ENCODE data around the gene KRTAP5-5.
"Not testable (repeated sequence)": the region's sequence is repeated elsewhere in the genome, so short reads cannot be mapped to it uniquely, and the experiment has no call there.

KRTAP5-5 gene

DNA sequence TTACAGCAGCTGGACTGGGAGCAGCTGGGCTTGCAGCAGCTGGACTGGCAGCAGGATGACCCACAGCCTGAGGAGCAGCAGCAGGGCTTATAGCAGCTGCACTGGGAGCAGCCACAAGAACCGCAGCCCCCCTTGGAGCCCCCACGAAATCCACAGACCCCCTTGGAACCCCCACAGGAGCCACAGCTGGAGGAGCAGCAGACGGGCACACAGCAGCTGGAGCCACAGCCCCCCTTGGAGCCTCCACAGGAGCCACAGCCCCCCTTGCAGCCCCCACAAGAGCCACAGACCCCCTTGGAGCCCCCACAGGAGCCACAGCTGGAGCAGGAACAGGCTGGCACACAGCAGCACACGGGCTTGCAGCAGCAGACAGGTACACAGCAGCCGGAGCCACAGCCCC is 21.7 kb upstream of the KRTAP5-5 start:
- DNase-seq, result not testable (repeated sequence)

DNA sequence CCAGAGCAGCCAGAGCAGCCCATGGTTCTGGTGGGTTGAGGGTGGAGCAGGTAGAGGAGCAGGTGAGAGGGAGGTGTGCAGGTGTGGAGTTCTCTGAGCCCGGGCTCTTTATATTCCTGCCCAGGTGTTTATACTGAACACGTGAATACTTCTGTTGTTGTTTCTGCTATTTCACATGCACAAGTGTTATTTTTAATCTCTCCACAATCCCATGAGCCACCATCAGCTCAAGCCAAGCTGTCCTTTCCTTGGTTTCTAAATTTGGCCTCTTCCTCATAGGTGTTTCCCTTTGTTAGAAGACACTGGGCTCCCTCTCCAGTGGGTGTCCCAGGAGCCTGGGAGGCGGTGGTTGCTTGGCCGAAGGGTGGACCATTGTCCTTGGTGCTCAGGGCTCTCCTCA is 21.2 kb upstream of the KRTAP5-5 start, which contains the start of gene KRTAP5-3:
TSS of gene KRTAP5-3 (minus strand) at position 101 of the 400 bp plus-strand sequence. CDS start at position 23, 78 bp downstream.
- no peak for DNase-seq

DNA sequence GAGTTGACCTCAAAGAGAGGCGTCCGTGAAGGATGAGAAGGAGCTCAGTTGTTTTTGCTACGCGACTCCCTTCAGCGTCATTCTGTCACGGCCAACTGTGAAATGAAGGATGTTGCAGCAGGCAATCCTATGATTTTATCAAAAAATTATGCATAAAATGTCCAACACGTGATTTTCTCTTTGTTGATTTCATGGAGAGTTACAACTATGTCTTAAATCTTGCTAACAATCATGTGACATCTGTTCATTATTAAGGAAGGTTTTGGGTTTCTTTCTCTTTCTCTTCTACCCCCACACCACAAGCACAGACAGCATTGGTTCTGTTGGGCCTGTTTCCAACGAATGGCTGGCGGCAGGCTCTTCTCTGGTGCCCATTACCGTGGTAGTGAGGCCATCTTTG is 11.3 kb upstream of the KRTAP5-5 start:
- no peak for DNase-seq

DNA sequence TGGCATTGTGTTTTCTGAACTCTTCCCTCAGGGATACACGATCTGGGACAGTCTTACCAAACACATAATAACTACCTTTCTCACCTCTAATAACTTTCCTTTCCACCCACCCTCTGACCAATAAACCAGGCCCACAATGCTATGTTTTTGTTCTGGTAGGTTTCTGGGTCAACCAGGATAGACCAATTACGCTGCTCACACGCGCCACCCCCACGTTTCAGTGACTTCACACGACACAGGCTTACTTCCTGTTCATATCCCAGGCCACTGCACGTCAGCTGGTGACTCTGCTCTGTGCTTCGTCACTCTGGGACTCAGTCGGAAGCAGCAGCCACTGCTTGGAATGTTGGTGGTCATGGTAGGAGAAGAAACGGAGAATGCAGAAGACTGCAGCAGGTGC is 10.1 kb upstream of the KRTAP5-5 start:
- no peak for DNase-seq

DNA sequence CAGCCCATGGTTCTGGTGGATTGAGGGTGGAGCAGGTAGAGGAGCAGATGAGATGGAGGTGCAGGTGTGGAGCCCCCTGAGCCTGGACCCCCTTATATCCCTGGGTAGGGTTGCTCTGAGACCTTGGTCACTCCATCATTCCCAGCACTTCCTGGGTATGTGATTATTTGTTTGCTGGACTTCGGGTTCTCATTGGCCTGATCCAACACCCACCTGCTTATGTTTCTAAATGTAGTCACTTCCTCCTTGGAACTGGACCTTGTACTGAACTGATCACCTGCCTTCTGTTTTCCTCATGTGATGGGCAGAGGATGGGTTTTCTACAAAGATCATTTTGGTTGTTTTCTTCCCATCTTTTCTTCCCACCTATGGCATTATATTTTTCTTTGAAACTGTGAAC is 7.5 kb upstream of the KRTAP5-5 start, which contains the start of gene KRTAP5-4:
TSS of gene KRTAP5-4 (minus strand) at position 53 of the 400 bp plus-strand sequence. CDS start at position 8, 45 bp downstream.
- DNase-seq, result no peak

DNA sequence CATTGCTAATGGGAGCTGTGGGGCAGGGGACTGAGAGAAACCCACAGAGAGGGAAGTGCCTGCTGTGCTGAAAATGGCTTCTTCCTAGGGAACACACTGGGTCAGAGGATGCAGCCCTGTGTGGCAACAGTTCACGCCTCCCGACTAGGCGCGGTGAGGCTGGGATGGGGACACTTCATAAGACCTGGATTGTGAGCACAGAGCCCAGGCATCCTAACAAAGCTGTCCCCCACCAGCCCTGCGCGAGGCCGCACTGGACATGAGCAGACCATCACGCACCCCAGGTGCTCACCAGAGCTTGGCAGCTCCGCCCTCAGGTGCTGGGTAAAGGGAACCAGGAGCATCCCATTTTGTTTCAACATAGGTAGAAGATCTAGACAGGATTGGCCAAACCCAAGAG is 5.9 kb upstream of the KRTAP5-5 start:
- DNase-seq, result no peak

DNA sequence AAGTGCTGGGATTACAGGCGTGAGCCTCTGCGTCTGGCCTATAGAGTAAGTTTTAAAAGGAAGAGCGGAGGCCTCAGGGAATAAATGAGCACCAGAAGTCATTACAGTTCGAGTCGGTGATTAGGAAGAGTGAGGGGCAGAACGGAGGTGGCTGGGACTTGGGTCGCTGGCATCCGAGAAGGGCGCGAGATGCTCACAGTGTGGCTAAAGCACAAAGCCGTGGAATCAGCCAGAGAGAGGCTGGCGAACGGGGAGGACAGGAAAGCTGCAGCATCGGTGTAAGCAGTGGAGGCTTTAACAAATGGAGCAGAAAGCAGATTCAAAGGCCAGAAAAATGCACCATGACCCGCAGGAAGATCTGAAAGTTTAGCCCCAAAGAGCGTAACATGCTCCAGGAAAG is 5.0 kb upstream of the KRTAP5-5 start:
- DNase-seq, result no peak

DNA sequence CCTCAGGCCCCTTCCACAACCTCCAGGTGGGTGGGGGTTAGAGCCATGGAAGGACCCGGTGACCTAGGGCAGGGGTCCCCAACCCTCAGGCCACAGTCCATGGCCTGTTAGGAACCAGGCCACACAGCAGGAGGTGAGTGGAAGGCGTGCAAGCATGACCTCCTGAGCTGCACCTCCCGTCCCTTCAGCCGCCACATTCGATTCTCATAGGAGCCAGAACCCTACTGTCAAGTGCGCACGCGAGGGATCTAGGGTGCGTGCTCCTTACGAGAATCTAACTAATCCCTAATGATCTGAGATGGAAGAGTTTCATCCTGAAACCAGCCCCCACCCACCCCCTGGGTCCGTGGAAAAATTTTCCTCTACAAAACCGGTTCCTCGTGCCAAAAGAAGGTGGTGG is 4.0 kb upstream of the KRTAP5-5 start:
- no peak for DNase-seq

DNA sequence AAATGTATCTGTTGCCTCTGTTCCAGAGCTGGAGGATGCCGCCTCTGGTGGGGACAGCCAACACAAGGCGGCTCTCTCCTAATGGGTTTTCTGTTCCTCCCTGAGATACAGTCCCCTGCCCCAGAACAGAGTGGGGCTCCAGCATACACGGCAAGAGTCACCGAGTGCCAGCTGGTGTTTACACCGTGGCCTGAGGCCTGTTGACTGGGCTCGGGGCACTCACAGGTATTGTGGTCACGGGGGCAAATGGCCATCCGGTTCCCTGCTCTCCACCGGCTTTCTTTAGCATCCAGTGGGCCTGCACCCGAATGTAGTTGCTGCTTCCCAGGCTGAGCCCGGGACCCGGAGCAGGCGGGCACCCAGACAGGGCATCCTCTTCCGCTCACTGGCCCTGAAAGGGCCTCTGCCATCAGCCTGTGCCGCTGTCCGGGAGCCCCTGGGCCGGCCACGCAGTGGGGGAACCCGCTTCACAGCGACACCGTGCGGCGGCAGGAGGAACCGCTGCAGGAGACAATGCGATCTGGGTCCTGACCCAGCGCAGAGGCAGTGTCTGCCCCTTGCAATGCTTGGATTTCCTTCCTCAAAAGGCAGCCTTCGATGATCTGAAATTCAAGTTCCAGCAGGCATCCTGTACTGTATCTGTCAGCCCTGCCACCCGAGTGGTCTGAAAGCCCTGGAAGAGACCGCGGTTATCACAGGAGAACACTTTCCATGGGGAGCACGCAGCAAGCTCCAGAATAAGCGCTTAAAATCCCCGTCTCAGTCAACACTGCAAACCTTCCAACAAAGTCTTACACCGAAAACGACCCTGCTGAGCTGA is 859 bp upstream of the KRTAP5-5 start:
- DNase-seq, result peak; percentile 36

DNA sequence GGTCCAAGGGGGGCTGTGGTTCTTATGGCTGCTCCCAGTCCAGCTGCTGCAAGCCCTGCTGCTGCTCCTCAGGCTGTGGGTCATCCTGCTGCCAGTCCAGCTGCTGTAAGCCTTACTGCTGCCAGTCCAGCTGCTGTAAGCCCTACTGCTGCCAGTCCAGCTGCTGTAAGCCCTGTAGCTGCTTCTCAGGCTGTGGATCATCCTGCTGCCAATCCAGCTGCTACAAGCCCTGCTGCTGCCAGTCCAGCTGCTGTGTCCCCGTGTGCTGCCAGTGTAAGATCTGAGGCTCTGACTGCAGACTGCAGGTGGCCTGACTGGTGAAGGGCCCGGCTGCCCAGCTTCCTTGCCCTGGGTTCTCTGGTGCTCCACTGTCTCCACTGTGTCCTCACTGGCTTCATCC is 696 bp downstream of the KRTAP5-5 start:
- DNase-seq, result no peak

DNA sequence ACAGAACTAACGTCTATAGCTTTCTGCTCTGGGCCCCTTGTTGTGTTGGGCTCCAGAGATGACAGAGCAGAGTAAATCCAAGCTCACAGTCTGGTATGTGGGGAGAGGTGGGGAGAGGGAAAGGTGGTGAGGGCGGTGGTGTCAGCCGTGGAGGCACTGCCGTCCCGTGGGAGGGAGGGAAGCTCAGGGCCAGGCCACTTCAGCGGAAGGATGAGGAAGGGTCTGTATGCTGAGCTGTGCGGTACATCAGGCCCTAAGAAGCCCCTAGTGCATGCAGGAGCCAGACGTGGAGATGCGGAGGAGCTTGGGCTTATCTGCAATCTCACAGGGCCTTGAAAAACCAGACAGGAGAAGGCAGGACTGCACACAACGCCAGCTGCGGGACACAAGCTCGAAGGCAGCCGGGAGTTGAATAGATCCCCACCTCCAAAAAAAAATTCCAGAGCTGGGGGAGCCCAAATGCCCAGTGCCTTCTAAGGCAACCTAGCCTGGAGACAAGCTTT is 1.5 kb downstream of the KRTAP5-5 start:
- DNase-seq, result no peak

DNA sequence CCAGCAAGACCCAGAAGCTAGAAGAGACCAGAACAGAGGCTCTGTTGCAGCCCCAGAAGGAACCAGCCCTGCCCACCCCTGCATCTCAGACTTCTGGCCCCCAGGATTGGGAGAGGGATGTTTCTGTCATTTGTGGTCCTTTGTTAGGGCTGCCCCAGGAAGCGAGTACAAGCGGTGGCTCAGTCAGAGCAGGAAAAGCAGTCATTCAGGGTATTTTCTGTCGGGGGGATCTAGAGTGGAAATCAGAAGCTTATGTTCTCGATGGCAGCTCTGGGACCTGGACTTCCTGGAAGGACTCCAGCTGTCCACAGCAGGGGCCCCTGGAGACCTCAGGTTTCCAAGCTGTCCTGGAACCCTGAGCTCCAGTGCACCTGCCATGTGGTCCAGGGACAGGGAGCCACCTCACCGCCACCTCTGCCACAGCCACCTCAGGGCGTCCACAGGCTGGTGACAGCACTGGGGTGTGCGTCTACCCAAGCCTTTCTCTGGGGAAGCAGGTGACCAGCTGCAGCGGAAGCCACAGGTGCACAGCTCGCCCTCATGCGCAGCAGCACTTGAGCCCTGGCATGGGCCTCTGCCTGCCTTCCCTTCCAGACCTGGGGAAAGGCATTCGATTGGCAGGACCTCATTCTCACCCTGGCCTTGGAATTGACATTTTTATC is 2.6 kb downstream of the KRTAP5-5 start:
- no peak for DNase-seq

DNA sequence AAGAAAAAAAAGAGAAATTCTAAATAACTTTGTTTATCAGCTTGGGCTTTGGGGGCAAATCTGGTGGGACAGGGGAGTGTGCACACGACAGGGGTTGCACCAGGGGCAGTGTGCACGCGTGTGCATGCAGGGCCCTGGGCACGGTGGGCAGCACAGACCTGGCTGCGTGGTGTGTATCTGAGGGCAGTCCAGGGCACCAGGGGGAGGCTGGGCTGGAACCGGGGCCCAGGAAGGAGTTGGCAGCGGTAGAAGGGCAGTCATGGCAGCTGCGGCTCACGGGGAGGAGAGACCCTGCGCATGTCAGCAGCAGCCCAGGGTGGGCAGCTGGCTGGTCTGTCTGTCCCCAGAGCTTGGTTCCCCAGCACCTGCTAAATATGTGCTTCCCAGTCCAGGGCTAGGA is 4.3 kb downstream of the KRTAP5-5 start:
- DNase-seq, result no peak

DNA sequence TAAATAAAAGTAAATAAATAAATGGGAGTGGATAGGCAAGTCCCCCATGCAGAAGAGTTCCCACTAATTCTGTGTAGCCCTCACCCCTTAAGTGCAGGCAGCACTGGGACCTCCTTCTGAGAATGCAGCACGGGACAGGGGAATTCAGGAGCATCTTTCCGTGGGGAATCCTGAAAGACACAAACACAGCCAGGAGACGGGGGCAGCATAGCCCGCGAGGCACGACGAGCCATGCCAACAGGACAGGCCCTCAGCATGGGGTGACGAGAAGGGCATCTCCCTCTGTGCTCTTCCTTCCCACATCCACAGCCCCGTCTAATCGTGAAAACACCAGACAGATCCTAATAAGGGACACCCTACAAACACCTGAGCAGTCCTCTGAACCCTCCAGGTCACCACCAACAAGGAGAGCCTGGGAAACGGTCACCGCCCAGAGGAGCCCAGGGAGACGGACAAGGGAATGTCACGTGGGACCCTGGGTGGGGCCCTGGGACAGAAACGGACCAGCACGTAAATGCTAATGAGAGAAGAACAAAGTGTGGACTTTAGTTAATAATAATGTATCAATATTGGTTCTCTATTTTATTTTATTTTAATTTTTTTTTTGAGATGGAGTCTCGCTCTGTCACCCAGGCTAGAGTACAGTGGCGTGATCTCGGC is 6.8 kb downstream of the KRTAP5-5 start:
- DNase-seq, result no peak

DNA sequence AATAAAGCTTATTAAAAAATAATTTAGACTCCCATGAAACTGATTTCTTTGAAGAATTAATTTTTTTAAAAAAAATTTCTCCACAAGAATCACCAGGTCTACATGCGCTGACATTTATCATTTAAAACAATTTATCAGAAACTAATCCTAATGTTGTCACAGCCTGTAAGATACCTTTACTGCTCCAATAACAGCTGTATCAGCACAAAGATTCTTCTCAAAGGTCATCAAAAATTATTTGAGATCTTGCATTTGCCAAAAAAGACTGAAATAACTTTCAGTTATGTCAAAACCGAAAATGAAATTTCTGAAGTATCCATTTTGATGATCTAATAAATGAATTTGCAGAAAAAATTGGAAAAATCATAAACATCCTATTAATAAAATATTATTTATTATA is 8.1 kb downstream of the KRTAP5-5 start:
- DNase-seq, result no peak

DNA sequence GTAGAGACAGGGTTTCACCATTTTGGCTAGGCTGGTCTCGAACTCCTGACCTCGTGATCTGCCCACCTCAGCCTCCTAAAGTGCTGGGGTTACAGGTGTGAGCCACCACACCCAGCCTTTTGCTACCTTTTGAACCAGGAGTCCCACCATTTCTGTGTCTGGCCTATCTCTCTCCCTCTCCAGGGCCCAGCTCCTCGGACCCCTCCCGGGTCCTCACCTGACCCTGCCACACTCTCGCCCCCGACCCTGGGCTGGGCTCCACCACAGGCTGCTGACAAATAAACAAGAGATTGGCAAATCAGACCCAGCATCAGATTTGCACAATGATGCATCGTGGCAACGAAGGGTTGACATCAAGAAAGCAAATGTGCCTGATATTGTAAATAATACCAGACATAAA is 8.8 kb downstream of the KRTAP5-5 start:
- no peak for DNase-seq

DNA sequence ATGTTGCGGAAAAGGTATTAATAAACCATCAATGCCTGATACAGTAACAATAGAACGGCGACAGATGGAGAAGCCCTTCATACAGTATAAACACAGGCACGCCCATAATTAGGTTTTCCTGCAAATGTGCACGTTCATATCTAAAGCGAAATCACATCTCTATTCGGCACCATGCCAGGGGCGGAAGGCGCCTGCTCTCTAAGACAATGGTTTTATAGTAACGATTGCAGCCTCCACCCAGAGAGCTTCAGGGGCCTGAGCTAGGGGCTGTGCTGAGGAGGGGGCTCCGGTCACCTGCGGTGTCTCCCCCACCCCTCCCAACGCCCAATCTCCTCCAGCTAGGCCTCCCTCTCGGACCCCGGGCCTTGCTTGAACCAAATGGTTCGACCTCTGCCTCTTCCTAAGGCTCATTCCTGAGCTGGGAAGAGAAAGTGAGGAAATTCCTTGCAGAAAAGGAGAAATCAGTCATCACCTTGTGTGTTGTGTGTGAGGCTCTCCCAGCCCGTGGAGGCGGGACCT is 9.6 kb downstream of the KRTAP5-5 start:
- DNase-seq, result no peak

DNA sequence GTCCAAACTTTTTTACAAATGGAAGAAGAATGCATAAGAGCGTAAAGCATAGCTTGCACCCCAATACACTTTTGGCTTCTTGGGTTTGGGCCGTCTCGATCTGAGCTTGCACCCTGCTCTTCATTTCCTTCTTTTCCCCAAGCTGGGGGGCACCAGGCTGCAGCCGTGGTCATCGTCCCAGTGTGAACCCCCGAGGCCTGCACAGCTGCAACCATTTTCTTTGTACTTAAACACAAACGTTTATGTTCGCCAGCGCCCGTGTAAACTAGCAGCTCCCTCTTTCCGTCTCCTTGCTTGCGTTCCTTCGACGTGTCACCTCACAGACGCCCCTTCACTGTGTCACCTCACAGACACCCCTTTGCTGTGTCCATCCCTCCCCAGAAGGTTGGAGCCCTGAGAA is 10.1 kb downstream of the KRTAP5-5 start:
- no peak for DNase-seq

DNA sequence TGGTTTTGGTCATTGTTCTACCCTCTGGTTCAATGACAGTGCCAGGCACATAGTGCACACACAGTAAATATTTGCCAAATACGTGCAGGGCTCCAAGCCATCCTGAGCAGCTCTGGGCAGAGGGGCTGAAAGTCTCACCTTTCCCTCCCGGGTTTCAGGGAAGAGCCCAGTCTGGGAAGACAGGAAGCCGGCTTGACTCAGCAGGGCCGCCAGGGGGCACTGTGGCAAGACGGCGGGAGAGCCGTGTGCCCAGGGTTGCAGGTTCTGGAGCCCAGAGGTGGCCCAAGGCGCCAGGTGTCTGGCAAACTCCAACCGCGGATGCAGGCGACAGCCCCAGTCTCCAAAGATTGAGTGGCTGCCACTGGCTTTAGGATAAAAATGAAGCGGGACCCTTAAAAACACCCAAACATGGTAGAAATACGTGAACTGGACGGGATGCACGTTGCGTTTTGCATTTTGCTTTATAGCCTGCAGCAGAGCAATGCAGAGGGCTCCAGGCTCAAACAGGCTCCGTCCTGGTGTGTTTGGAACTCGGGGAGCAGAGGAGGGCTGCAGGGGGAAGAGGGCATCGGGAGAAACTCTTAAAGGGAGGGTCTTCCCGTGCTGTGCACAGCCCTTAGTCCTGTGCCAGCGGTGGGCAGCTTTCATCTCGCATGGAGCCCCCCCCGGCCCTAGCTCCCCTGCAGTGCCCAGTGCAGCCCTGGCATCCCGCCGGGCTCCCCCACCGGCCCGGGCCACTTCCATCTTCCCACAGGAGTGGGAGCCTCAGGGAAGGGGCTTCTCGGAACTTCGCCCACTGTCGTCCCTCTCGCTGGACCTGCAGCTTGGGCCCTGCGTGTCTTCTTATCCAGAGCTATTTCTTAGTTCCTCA is 10.7 kb downstream of the KRTAP5-5 start:
- DNase-seq, result peak; percentile 12

DNA sequence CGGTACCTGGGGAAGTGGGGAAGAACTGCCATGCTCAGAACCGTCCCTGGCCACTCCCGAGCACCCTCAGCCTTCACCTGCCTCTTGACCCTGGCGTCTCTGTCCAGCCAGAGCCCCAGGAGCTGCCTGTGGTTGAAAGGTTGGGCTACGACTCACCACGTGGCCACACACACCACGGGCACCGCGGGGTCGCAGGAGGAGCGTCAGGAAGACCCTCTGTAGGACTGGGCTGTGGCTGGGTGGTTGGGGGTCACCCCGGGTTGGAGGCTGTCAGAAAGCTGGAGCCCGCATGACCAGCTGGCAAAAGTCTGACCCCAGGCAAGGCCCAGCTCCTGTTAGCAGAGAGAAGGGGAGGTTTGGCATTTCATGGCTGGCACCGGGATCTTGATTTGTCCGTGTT is 11.5 kb downstream of the KRTAP5-5 start:
- DNase-seq, result no peak

DNA sequence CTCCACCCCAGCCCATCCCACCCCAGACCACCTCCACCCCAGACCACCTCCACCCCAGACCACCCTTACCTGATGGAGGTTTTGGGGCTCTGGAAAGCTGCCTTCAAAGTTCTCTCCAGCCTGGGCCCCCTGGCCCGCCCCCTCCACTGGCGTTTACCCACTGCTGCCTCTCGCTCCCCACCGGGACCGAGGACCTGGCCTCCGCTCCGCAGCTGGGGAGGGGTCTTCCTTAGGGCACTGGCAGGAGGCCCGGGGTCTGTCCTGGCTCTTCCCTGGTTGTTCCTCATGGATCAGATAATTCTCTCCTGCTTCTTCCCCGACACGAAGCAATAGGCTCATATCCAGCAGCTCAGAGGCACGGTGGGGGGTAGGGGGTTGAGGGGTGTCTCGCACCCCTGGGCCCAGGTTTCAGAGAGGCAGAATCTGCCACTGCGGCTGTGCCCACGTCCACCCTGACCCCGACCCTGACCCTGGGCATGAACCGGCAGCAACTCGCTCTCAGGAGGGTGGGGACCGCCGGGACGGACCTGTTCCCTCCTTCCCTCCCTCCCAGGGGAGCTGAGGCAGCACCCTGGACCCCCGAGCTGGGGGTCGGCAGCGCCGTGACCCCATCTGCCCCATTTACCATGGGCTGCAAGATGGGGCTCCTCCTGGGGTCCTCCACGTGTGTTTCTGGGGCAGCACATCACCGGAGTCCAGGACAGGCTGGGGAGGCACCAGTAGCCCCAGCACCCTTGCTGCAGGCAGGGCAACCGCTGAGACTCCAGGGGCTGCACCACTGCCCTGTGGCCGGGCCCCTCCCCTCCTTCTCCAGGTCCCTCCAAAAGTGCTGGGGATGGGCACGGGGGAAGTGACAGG is 12.9 kb downstream of the KRTAP5-5 start:
- no peak for DNase-seq

Measured in activated T-cell treated with anti-CD3 and anti-CD28 coated beads for 4 hours (primary cell).